ENCODE measurements around the gene TIMM23. TPM values are rescaled to one million over a fixed set of nuclear protein-coding genes. Genes with fewer than 3 reads are reported as not detected.
A peak's percentile ranks its signal among the peaks of the same experiment; 100 is the strongest.
"Not testable (repeated sequence)": the region's sequence is repeated elsewhere in the genome, so short reads cannot be mapped to it uniquely, and the experiment has no call there.

TIMM23 gene
- total RNA-seq, 1 experiment from 2014 or later = 127 TPM

DNA sequence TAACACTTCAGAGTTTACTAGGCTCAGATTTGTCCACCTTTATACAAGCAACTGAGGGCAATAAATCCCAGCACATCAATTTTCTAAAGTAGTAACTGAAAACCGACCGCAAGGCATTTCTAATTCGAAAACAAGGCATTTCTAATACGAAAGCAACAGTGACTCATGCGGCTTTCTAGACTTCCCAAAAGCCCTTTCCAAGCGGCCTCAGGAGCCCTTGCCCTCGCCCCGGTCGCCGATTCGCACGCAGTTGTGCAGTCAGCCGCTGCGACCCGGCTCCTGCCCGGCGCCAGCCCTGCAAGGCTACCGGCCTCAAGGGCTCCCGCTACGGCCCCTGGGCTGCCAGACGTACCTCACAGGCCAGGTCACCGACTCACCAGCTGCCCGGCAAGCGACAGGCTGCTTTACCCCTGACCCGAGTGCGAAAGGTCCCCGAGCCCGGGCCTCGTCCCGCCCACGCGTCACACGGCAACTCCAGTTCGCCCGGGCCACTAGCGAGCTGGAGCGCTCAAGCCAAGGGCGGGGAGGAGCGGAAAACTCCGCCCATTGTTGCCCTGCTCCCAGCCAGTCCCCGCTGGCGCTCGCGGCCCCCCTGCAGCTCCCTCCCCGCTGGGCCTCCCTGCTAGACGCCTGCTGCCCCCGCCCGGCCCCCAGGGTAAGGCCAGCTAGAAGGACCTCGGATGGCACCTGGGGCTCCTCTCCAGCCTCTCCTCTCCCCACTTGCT lies 50.9 kb downstream of the TIMM23 start:
- peak; percentile 92 for DNase-seq (ENCODE audit: low read depth)

DNA sequence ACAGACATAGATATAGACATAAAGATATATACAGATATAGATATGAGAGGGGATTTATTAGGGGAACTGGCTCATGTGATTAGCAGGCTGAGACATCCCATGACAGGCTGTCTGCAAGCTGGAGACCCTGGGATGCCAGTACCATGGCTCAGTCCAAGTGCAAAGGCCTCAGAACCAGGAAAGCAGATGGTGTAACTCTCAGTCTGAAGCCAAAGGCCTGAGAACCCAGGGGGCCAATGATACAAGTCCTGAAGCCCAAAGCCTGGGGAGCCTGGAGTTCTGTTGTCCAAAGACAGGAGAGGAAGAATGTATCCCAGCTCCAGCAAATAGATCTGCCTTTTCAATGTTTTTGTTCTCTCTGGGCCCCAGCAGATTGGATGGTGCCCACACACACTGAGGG lies 52.7 kb downstream of the TIMM23 start:
- no peak for DNase-seq (ENCODE audit: low read depth)

DNA sequence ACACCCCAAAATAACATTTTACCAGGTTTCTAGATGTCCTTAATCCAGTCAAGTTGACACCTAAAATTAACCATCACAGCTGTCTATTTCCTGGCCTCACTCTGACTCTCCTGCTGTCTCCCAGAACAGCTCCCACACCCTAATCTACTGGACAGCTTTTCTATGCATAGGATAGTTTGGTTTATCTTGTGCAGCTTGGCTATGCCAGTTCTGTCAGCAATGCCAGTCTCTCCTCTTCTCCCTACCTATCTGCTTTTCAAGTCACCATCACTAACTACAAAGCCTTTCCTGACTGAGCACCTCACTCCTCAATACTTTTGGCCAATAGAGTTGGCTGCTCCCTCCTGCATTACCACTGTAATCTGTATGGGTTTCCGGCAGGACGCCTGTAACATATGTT lies 53.1 kb downstream of the TIMM23 start:
- no peak for DNase-seq (ENCODE audit: low read depth)

DNA sequence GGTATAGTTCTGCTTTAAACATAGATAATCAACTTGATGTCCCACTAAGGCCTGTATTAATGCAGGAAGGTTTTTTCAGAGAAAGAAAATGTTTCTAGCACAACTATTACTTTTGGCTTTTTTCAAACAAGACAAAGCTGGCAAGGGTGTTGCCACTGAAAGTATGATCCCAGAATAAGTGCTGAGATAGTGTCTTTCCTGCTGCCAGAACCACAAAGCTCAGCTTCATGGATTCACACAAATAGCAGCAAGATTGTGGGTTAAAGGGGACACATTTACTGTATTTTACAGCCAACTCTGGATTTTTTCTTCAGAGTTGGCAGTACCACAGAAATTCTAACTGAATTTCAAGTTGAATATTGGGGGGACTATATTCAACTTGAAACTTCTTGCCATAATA lies 53.8 kb downstream of the TIMM23 start:
- no peak for DNase-seq (ENCODE audit: low read depth)

DNA sequence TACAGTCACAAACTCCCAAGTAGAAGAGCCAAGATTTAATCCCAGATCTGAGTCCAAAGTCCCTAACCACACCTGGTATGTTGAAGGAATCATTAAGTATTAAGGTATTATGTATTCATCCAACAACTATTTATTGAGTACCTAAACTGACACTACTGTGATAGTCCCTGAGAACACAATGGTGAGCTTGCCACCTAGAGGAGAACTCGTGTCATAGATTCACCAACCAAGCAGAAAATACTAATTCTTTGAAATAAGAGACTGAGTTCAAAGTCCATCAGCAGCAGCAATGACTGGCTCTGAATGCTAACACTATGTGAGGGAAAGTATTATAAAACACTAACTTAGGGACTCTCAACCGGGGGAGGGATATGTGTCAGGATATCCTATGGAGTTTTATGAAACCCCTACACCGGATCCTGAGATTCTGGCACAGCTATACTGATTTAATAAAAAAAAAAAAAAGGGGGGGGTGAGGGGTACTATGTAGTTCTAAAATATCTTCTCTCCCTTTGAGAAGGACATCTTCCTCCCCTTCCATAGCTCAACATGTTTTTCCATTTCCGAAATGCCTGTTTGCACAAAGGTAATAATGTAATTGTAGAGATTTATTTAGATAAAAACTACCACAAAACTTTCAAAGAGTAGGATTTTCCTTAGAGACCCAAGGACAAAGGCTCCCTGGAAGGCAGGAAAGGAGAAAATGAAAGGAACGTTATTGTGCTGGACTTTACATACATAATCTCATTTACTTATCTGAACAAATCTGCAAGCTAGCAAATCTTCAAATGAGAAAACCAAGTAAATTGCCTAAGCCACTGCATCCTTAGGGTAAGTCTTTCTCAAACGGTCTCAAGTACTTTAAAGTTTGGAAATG lies 56.5 kb downstream of the TIMM23 start:
- peak; percentile 32 for DNase-seq (ENCODE audit: low read depth)

DNA sequence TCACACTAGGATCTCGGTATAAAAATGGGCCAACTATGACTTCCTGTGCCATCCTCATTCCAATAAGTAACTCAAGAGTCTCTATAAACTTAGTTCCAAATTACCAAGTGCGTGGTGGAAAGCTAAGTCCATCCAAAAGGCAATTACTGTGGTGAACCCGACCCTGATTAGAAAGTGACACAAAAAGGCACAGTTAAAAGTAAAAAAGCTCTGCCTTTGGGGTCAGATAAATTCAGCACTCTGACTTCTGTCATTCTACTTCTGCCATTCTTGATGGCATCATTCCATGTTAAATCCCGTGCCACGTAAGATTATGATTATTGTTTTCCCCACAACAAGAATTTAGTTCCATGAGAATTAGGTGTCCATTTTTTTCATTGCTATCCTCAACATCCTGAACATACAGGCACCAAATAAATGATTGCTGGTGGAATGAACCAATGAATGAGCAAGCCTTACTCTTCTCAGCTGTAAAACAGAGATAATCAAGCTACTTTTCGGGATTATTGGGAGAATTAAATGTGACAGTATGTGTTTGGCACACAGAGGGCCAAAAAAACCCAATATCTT lies 57.3 kb downstream of the TIMM23 start:
- no peak for DNase-seq (ENCODE audit: low read depth)

DNA sequence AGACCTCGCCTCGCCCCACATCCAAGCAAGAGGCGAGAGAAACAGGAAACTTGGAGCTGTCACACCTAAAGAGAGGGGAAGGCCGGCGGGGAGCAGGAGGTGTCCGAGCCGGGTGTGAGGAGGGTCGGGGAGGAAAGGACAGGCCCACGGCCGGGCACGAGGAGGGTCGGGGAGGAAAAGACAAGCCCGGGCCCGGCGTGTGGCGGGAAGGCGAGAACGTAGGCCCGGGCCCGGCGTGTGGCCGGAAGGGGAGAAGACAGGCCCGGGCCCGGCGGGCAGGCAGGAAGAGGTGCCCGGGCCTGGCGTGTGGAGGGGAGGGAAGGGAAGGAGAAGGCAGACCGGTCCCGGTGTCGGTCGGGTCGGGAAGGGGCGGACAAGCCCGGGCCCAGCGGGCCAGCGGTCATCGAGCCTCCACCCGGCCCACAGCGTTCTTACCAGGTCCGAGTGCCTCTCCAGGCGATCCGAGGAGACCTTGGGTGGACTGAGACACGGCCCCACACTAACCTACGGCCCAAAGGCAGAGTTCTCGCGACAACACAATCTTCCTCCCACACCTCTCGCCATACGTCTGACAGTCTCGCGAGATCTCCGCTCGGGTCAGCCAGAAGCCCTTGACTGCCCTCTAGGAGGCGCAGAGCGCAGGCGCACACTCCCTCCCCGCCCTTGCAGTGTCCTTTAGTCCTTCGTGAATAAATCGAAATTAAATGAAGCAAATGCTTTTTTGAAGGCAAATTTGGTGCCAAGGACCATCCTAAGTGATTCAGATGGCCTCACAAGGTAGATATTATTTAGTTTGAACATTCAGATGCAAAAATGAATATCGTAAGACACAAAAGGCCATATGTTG lies 58.0 kb downstream of the TIMM23 start, which contains the start of gene NCOA4:
Gene NCOA4 (minus strand): TSS at position 533 of the 847 bp plus-strand sequence. CDS start 13,943 bp downstream, outside the sequence.
- peak; percentile 96 for DNase-seq (ENCODE audit: low read depth)

DNA sequence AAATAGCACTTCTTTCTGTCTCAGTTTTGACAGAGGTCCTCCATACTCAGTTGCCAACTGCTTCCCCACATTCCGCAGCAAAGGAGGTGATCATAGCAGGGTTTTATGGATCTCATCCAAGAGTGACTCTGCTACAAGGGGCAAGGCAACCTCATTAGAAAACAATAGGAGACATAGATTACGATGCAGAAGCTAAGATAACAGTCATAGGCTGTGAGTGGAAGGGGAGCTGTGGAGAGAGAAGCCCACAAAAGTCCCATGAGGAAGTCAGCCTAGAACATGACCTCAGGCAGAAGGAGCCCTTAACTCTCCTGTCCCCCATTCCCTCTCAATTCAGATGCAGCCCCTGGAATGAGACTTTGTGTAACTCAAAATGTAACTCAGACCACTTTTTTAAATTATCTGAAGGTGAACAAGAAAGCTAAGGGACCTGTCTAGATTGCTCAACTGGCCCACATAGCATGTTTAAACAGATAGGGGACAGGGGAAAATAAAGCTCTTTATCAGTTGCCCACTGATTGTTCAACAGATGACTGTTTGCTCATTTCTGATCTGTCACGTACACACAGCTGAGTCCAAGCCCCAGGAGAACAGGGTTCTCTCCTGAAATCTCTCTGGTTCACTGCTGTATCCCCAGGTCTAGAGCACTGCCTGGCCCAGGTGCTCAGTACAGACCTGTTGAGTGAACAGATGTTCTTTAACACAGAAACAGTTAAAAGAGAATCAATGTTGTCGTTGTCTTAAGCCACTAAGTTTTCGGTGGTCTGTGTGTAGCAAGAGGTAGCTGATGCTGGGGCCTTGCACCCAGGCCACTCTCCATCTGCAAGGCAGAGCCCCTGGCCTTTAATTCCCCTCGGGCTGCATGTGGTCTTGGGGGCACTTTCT lies 59.6 kb downstream of the TIMM23 start:
- DNase-seq (ENCODE audit: low read depth) = no peak

DNA sequence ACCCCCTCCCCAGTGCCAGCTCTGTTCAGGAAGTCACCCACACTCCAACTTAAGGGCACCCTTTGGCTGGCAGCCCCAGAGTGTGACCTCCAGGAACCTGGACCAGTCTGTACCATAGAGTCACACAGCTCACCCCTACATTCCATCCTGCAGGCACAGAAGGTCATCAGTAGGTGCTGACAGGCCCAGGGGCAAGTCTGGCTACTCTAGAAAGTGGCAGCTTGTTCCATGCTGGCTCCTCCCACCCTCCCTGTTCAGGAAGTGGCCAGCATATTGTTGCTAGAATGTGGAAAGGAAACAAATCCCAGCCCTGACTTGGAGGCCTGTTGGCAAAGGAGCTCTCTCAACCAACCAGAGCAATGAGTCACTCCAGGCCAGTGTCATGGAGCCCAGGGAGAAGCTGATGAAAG lies 61.3 kb downstream of the TIMM23 start:
- DNase-seq (ENCODE audit: low read depth) = peak; percentile 82

DNA sequence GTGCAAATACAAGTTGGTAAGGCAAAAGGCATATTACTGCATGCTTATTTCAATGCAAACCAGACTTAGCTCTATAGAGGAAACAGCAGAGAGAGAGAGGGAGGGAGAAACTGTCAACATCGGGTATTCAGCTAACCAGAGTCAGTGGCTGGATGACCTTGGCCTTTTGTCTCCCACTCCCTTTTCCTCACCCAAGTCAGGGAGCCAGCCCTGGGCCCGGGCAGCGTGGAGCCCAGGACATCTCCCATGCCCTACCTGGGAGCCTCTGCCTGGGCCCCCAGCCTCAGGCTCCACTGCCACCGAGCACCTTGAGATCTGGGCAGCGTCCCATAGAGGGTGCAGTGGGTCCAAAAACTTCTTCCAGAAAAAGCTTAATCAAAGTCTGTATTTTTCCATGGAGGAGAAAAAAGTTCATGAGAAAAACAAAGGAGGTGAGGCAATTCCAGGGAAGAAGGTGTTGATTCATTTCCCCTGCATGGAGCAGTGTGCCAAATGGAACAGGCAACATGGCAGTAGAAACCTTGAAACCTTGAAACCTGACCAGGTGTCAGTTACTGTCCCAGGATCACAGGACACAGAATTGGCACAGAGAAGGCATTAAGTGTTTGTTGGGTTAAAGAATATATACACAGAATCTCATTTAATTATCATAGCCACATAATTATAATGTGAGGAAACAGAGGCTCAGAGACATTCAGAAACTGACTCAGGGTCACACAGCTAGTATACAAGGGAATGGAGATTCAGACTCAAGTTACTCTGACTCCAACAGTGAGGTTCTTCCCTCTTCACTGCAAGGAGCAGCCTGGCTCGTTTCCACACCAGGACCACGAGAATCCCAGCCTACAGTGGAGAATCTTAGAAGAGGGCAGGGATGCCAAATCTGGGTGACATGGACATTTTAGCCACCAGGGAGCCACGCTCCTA lies 63.9 kb downstream of the TIMM23 start:
- peak; percentile 9 for DNase-seq (ENCODE audit: low read depth)

DNA sequence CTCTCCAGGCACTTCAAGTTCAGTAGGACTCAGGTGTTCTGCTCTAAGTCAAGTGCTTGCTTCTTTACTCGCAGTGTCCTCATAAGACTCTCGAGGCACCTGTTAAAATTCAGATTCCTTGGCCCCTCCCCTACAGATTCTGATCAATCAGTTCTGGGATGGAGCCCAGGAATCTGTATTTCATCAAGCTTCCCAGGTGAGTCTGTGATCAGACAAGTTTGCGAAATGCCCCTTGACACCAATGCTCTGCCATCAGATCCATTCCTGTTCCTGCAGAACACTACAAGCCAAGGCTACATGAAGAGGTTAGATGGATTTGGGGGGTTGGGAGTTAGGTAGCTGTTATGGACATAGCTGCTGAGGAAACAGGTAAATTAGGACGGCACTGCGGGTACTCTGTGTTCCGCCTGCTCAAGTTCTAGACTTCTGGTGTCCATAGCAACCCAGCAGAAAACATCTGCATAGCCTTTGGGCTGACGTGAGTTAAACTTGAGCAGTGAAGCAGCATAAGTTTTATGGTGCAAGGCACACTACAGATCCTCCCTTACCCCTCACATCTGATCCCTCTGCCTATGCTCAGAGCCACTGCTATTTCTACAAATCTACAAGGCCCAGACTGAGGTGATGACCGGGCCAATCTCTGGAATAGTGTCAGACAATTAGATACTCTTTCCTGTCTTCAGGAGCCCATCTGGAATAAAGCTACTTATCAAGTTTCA lies 65.0 kb downstream of the TIMM23 start:
- no peak for DNase-seq (ENCODE audit: low read depth)

DNA sequence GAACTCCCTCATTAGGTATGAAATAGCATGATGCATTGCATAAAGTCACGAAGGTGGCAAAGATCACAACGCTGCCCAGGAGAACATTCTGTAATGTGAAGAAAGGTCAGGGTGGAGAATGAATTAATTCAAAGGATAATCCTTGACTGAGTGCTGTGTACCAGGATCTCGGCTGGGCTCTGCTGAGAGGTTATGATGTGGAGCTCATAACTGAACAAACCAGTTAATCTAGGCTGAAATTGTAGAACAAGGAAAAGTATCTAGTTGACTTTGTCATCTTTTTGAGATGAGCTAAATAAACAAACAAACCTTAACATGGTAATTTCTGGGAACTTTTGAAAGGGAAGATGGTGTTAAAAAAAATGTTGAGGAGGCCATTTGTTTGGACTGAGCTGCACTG lies 67.7 kb downstream of the TIMM23 start:
- DNase-seq (ENCODE audit: low read depth) = no peak

DNA sequence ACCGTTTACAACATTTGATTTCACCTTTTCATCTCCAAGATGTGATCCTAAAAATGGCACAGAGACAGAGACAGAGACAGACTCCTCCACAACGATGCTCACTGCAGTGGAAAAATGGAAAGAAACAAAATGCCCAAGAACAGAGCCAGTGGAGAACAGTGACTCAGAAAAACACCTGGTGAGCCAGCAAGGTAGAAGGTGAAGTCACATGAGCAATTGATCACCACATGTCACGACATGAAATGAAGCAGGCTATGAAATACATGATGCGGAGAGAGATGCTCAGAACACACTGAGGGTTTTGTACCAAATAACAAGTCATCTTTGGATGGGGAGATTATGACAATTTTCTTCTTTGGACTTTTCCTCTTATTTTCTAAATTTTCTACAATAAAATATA lies 70.2 kb downstream of the TIMM23 start:
- no peak for DNase-seq (ENCODE audit: low read depth)

DNA sequence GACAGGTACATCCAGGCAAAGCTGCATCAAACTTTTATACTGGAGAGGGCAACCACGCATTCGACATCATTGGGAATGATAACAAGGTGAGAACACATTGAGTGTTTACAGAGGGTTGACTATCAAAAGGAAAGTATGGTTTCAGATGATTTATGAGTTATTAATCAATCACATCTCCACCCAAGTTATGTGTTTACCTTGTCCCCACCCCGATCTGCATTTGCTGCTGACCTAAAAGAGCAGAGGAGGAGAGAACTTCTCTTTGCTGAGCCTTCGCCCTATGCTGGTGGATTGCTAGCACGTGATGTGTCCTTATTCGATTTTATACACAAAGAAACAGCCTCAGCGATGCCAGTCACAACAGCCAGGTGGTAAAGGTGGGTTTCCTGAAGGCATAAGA lies 74.0 kb downstream of the TIMM23 start, which contains the start of gene MSMB:
Gene MSMB (minus strand): TSS at position 9 of the 400 bp plus-strand sequence. CDS start 32 bp downstream, outside the sequence.
- no peak for DNase-seq (ENCODE audit: low read depth)

DNA sequence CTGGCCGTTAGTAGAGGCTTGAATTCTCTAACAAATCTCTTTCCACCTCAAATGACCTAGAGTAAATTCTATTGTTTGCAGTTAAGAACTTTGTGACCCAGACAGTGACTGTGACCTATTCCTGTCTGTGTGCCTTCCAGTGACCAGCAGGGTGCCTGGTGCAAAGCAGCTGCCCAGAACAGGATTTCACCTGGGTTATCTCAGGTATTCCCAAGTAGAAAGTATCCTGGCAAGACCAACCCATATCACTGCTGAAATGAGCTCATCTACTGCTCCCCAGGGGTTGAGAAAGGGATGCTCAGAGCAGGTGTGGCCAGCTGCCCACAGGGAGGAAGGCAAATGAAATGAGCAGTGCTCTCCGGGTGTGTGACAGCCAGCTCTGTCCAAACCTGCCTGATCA lies 75.9 kb downstream of the TIMM23 start:
- DNase-seq (ENCODE audit: low read depth) = no peak

DNA sequence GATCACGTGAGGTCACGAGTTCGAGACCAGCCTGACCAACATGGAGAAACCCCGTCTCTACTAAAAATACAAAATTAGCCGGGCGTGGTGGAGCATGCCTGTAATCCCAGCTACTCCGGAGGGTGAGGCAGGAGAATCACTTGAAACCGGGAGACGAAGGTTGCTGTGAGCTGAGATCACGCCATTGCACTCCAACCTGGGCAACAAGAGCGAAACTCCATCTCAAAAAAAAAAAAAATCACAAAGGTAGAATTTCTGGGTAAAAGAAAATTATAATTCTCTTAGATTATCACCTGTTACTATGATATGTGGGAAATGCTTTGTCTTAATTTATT lies 77.2 kb downstream of the TIMM23 start:
- not testable (repeated sequence) for DNase-seq (ENCODE audit: low read depth)

DNA sequence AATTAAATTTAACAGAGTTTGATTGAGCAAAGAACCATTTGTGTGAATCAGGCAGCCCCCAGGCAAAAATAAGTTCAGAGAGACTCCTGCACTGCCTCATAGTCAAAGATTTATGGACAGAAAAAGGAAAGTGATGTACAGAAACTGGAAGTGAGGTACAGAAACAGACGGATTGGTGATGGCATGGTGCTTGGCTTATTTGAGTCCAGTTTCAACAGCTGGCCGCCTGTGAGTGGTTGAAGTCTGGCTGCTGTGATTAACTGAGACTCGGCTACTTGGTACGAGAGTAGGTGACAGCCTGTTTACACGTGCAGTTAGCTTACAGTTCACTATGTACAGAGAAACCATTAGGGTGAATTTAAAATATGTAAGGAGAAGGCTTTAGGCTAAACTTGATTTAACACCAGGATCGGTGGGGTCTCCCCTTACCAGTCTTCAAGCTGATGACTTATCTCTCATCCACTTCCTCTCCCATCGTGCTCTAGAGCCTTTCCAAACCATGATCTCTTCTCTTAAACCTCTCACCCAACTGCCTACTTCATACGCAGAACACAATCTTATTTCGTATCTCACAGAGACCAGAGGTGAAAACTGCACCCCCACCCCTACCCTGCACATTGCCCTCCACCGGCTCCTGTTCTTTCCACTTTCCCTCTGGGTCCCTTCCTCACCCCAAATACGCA lies 78.8 kb downstream of the TIMM23 start:
- peak; percentile 38 for DNase-seq (ENCODE audit: low read depth)
